ENCODE data around the gene C19orf85.

- TF ChIP-seq CTCF (IDR thresholded peaks at IDR 0.05) (no peak), POLR2A (IDR thresholded peaks at IDR 0.05) (no peak), EP300 (IDR thresholded peaks at IDR 0.05) (no peak)
These were observed 45.4 kb downstream of the C19orf85 start for GRCh38 chr19:55419103-55419502.

Measured in ovary (tissue), 3 donors.